H9 (cell line): ENCODE data around the gene CERS6. TPM values are rescaled to one million over a fixed set of nuclear protein-coding genes. Genes with fewer than 3 reads are reported as not detected.

Source experiments
- DNase-seq: peaks from one replicate; pipeline ENCODE4 v3.0.0-alpha.2; 2017
- H2AFZ ChIP-seq: one replicate; pipeline ENCODE4 v1.6.1; 2013; ENCODE audit warnings: mild to moderate bottlenecking, low read length, control low read depth, moderate library complexity
- H2AK5ac ChIP-seq: 2 replicates; pipeline ENCODE4 v1.6.1; 2013; ENCODE audit warnings: low read length, control low read depth, mixed read lengths; ENCODE audit not compliant: insufficient read length
- H2BK120ac ChIP-seq: one replicate; pipeline ENCODE4 v1.6.1; 2013; ENCODE audit warnings: low read depth, mild to moderate bottlenecking, low read length, control low read depth, inconsistent platforms; ENCODE audit not compliant: poor library complexity, severe bottlenecking
- H2BK12ac ChIP-seq: 2 replicates; pipeline ENCODE4 v1.6.1; 2013; ENCODE audit warnings: low read length, control low read depth, mixed read lengths, low read depth; ENCODE audit not compliant: insufficient read length
- H2BK15ac ChIP-seq: 2 replicates; pipeline ENCODE4 v1.6.1; 2013; ENCODE audit warnings: low read depth, low read length, control low read depth
- H2BK20ac ChIP-seq: one replicate; pipeline ENCODE4 v1.6.1; 2013; ENCODE audit warnings: low read depth, mild to moderate bottlenecking, low read length, control low read depth, inconsistent platforms; ENCODE audit not compliant: poor library complexity, severe bottlenecking
- H2BK5ac ChIP-seq: 2 replicates; pipeline ENCODE4 v1.6.1; 2013; ENCODE audit warnings: low read length, control low read depth, mixed read lengths; ENCODE audit not compliant: insufficient read length
- H3K14ac ChIP-seq: 2 replicates; pipeline ENCODE4 v1.6.1; 2013; ENCODE audit warnings: low read length, control low read depth; ENCODE audit not compliant: insufficient read depth
- H3K18ac ChIP-seq: 2 replicates; pipeline ENCODE4 v1.6.1; 2013; ENCODE audit warnings: low read depth, mild to moderate bottlenecking, mixed read lengths, low read length, control low read depth; ENCODE audit not compliant: insufficient read length
- H3K23ac ChIP-seq: 2 replicates; pipeline ENCODE4 v1.6.1; 2013; ENCODE audit warnings: low read length, control low read depth, mixed read lengths, low read depth; ENCODE audit not compliant: insufficient read length
- H3K23me2 ChIP-seq: 2 replicates; pipeline ENCODE4 v1.6.1; 2013; ENCODE audit warnings: low read depth, mild to moderate bottlenecking, mixed read lengths, low read length, control low read depth; ENCODE audit not compliant: insufficient read length, poor library complexity, severe bottlenecking
- H3K27ac ChIP-seq: 2 replicates; pipeline ENCODE4 v1.5.1; 2013; ENCODE audit warnings: low read length, control low read depth, mixed read lengths, low read depth; ENCODE audit not compliant: insufficient read length
- H3K27me3 ChIP-seq: 2 replicates; pipeline ENCODE4 v1.6.1; 2013; ENCODE audit warnings: low read length, control low read depth, inconsistent platforms; ENCODE audit not compliant: insufficient read depth
- H3K4ac ChIP-seq: 2 replicates; pipeline ENCODE4 v1.6.1; 2013; ENCODE audit warnings: low read depth, mild to moderate bottlenecking, control low read depth, inconsistent platforms, low read length, moderate library complexity
- H3K4me1 ChIP-seq: 2 replicates; pipeline ENCODE4 v1.6.1; 2013; ENCODE audit warnings: low read length, control low read depth, inconsistent platforms; ENCODE audit not compliant: insufficient read depth
- H3K4me2 ChIP-seq: 2 replicates; pipeline ENCODE4 v1.6.1; 2013; ENCODE audit warnings: low read length, control low read depth, mixed read lengths; ENCODE audit not compliant: insufficient read length, insufficient read depth
- H3K56ac ChIP-seq: 2 replicates; pipeline ENCODE4 v1.6.1; 2013; ENCODE audit warnings: low read depth, mild to moderate bottlenecking, mixed read lengths, low read length, control low read depth; ENCODE audit not compliant: insufficient read length
- H3K79me1 ChIP-seq: 2 replicates; pipeline ENCODE4 v1.6.1; 2013; ENCODE audit warnings: low read depth, mild to moderate bottlenecking, moderate library complexity, low read length, control low read depth, inconsistent platforms; ENCODE audit not compliant: insufficient read depth, poor library complexity, severe bottlenecking
- H3K79me2 ChIP-seq: 2 replicates; pipeline ENCODE4 v1.6.1; 2013; ENCODE audit warnings: low read length, control low read depth, inconsistent platforms; ENCODE audit not compliant: insufficient read depth
- H3K9ac ChIP-seq: 2 replicates; pipeline ENCODE4 v1.6.1; 2013; ENCODE audit warnings: low read length, control low read depth, mixed read lengths; ENCODE audit not compliant: insufficient read length; ENCODE audit errors: extremely low read depth
- H3K9me3 ChIP-seq: one replicate; pipeline ENCODE4 v1.6.1; 2013; ENCODE audit warnings: low read depth, low read length, inconsistent platforms; ENCODE audit not compliant: control insufficient read depth
- H3T11ph ChIP-seq: one replicate; pipeline ENCODE4 v1.6.1; 2013; ENCODE audit warnings: mild to moderate bottlenecking, low read length, control low read depth, inconsistent platforms
- H4K20me1 ChIP-seq: one replicate; pipeline ENCODE4 v1.6.1; 2013; ENCODE audit not compliant: control insufficient read depth, insufficient read length, insufficient read depth
- H4K5ac ChIP-seq: 2 replicates; pipeline ENCODE4 v1.6.1; 2013; ENCODE audit warnings: low read depth, mild to moderate bottlenecking, mixed read lengths, low read length, control low read depth; ENCODE audit not compliant: insufficient read length
- H4K8ac ChIP-seq: replicated peaks from 2 replicates; pipeline ENCODE4 v1.6.1; 2013; ENCODE audit warnings: low read length, control low read depth, mixed read lengths, low read depth; ENCODE audit not compliant: insufficient read length
- H4K91ac ChIP-seq: 2 replicates; pipeline ENCODE4 v1.6.1; 2013; ENCODE audit warnings: low read depth, mild to moderate bottlenecking, moderate library complexity, mixed read lengths, low read length, control low read depth; ENCODE audit not compliant: insufficient read length
- H3K27ac Mint-ChIP-seq, 3 experiments: 2 replicates in 2 of 3; 3 replicates in 1 of 3; pipeline ENCODE4 v1.8.0; 2020 to 2021; ENCODE audit warnings: mixed read lengths in 3 of 3, mild to moderate bottlenecking in 1 of 3, moderate library complexity in 1 of 3
- H3K27me3 Mint-ChIP-seq: 2 replicates; pipeline ENCODE4 v1.8.0; 2021; ENCODE audit warnings: low read depth, mild to moderate bottlenecking, moderate library complexity, mixed read lengths
- H3K36me3 Mint-ChIP-seq, 3 experiments: 2 replicates in 2 of 3; 3 replicates in 1 of 3; pipeline ENCODE4 v1.8.0; 2020 to 2021; ENCODE audit warnings: low read depth in 3 of 3, mixed read lengths in 3 of 3; ENCODE audit not compliant: insufficient read depth in 1 of 3
- H3K4me1 Mint-ChIP-seq, 2 experiments: 2 replicates each; pipeline ENCODE4 v1.8.0; 2020; ENCODE audit warnings: mixed read lengths in 2 of 2
- H3K4me3 Mint-ChIP-seq, 2 experiments: 2 replicates in 1 of 2; 3 replicates in 1 of 2; pipeline ENCODE4 v1.8.0; 2020 to 2021; ENCODE audit warnings: mild to moderate bottlenecking in 2 of 2, mixed read lengths in 2 of 2, moderate library complexity in 1 of 2
- H3K9me3 Mint-ChIP-seq, 2 experiments: 2 replicates in 1 of 2; 3 replicates in 1 of 2; pipeline ENCODE4 v1.8.0; 2020; ENCODE audit warnings: mild to moderate bottlenecking in 2 of 2, mixed read lengths in 2 of 2, moderate library complexity in 1 of 2
- CTCF ChIP-seq: fragments of 200-600 bp; sonication (generic); conservative IDR thresholded peaks from 3 replicates; pipeline ENCODE4 v1.8.0; 2021; ENCODE audit warnings: antibody characterized with exemption, mild to moderate bottlenecking
- WGBS: extraction: QIAGEN DNeasy Blood & Tissue Kit; methylation state at CpG from one replicate; pipeline ENCODE4 v1.1.7; 2013; ENCODE audit warnings: missing lambda C conversion rate, low lambda C conversion rate, mixed read lengths; ENCODE audit not compliant: insufficient read length; ENCODE audit errors: extremely low coverage; 5-methylcytosine and 5-hydroxymethylcytosine counted together
- total RNA-seq: library from RNA; stranded (reverse); gene quantifications from 2 replicates; pipeline ENCODE4 v1.2.1, GENCODE V29; 2021

The CERS6 gene
- total RNA-seq, 1 experiment from 2014 or later: 17.7 TPM

- Histone ChIP-seq H2BK15ac (no peak overlapping the region), H4K91ac (no peak overlapping the region), H3K18ac (no peak overlapping the region), H3K9me3 (no peaks in the 10 kb centered on the region), H3K27me3 (no peaks in the 10 kb centered on the region), H2BK12ac (no peak overlapping the region), H3K23me2 (no peaks in the 10 kb centered on the region), H3K79me1 (no peaks in the 10 kb centered on the region), H3K9ac (no peak overlapping the region), H4K5ac (no peak overlapping the region), H2AFZ (no peak overlapping the region), H4K8ac (no peak overlapping the region), H3T11ph (no peak overlapping the region), H4K20me1 (no peaks in the 10 kb centered on the region), H3K14ac (no peak overlapping the region), H2BK120ac (no peak overlapping the region), H2BK20ac (no peak overlapping the region), H3K4me2 (no peak overlapping the region), H2AK5ac (no peak overlapping the region), H3K79me2 (no peaks in the 10 kb centered on the region), H3K56ac (no peak overlapping the region), H3K27ac (no peak overlapping the region), H3K4ac (no peak overlapping the region), H3K23ac (no peak overlapping the region), H3K4me1 (peaks cover 2% of the 10 kb centered on the region; the same call in 1 of the 2 replicates), H2BK5ac (no peak overlapping the region)
- no peak for TF ChIP-seq CTCF
- WGBS: no CpG with 5 or more reads among the region's 3 CpGs
- peaks cover 17 to 20% of the 10 kb centered on the region in 2 experiments for H3K4me1 Mint-ChIP-seq
- DNase-seq: no peak
- H3K27me3 Mint-ChIP-seq: no peaks in the 10 kb centered on the region; the same call in 1 of the 2 replicates
- H3K27ac Mint-ChIP-seq: no peak overlapping the region
- no peak overlapping the region for H3K4me3 Mint-ChIP-seq
- no peaks in the 10 kb centered on the region for H3K9me3 Mint-ChIP-seq
- H3K36me3 Mint-ChIP-seq: no peaks in the 10 kb centered on the region; a peak in 1 of 7 replicates
These were observed 25.6 kb upstream of the CERS6 start for GRCh38 chr2:168430431-168430830.
